HG02642 (cell line): ENCODE results near the gene IQCF5.
"Not testable (repeated sequence)": the region's sequence is repeated elsewhere in the genome, so short reads cannot be mapped to it uniquely, and the experiment has no call there.

ENCODE experiments used
- ATAC-seq: cut with Tn5 transposase; IDR thresholded peaks from one replicate; pipeline ENCODE4 v1.9.1; 2021; ENCODE audit warnings: mild to moderate bottlenecking; ENCODE audit not compliant: unreplicated experiment, poor library complexity

IQCF5 gene

GRCh38 chr3:51875501-51875900, at the start of gene IQCF5:
IQCF5 (minus strand) TSS chr3:51875601; CDS start chr3:51875531, 70 bp downstream.
- no peak for ATAC-seq

GRCh38 chr3:51921081-51921578, 45.7 kb upstream of the IQCF5 start:
- no peak for ATAC-seq

- ATAC-seq = no peak
Observed at GRCh38 chr3:51916418-51916817, 41.0 kb upstream of the IQCF5 start.

- no peak for ATAC-seq
Observed at GRCh38 chr3:51908026-51908425, 32.6 kb upstream of the IQCF5 start.

- ATAC-seq = no peak
Observed at GRCh38 chr3:51904034-51904823, 28.8 kb upstream of the IQCF5 start.

- ATAC-seq = not testable (repeated sequence)
Observed at GRCh38 chr3:51902361-51902760, 27.0 kb upstream of the IQCF5 start.

GRCh38 chr3:51900043-51900442, 24.6 kb upstream of the IQCF5 start:
- ATAC-seq = not testable (repeated sequence)

- ATAC-seq = no peak
Observed at GRCh38 chr3:51897391-51897790, 22.0 kb upstream of the IQCF5 start.

GRCh38 chr3:51896607-51897305, 21.4 kb upstream of the IQCF5 start:
- no peak for ATAC-seq

- ATAC-seq = no peak
Observed at GRCh38 chr3:51894939-51895338, 19.5 kb upstream of the IQCF5 start.

GRCh38 chr3:51894391-51894790, 19.0 kb upstream of the IQCF5 start:
- ATAC-seq = no peak

- ATAC-seq = no peak
Observed at GRCh38 chr3:51891242-51892039, 16.0 kb upstream of the IQCF5 start.

- no peak for ATAC-seq
Observed at GRCh38 chr3:51888463-51889105, 13.2 kb upstream of the IQCF5 start.

GRCh38 chr3:51887620-51888019, 12.2 kb upstream of the IQCF5 start:
- no peak for ATAC-seq

- no peak for ATAC-seq
Observed at GRCh38 chr3:51886447-51886846, 11.0 kb upstream of the IQCF5 start.

GRCh38 chr3:51879937-51880336, 4.5 kb upstream of the IQCF5 start:
- ATAC-seq = no peak

GRCh38 chr3:51876186-51876585, 785 bp upstream of the IQCF5 start:
- ATAC-seq = no peak

- no peak for ATAC-seq
Observed at GRCh38 chr3:51874889-51875288, 512 bp downstream of the IQCF5 start.

- no peak for ATAC-seq
Observed at GRCh38 chr3:51874411-51874810, 990 bp downstream of the IQCF5 start.

- ATAC-seq = no peak
Observed at GRCh38 chr3:51873876-51874275, 1.5 kb downstream of the IQCF5 start.
